B cell (primary cell): ENCODE measurements around the gene ANKRD13C. TPM values are rescaled to one million over a fixed set of nuclear protein-coding genes. Genes with fewer than 3 reads are reported as not detected.

Source experiments
- ATAC-seq: fragments of 200-7000 bp; cut with Tn5 transposase; one replicate; pipeline ENCODE4 v1.10.0; 2021; ENCODE audit warnings: low read depth, mild to moderate bottlenecking, moderate number of reproducible peaks, moderate library complexity
- CTCF ChIA-PET: fragments of 350-600 bp; sonication (Branson Sonifier 250); formaldehyde crosslinking; loops from one replicate; lab custom pipeline; 2021; ENCODE audit warnings: antibody characterized with exemption, inconsistent platforms; lab: Charles Lee
- POLR2A ChIA-PET: fragments of 350-600 bp; sonication (Branson Sonifier 250); formaldehyde crosslinking; loops from one replicate; lab custom pipeline; 2021; ENCODE audit warnings: antibody characterized with exemption; lab: Charles Lee
- DNase-seq: peaks from one replicate; pipeline ENCODE4 v3.0.0; 2013
- H2AFZ ChIP-seq: 2 replicates; pipeline ENCODE4 v1.6.1; 2012; ENCODE audit warnings: mild to moderate bottlenecking, low read depth, low read length; ENCODE audit not compliant: insufficient read depth, poor library complexity, severe bottlenecking
- H3K27ac ChIP-seq, 2 donors: 1 replicate in 1 of 2; 2 replicates in 1 of 2; pipeline ENCODE4 v1.5.1; 2012 to 2013; ENCODE audit warnings: low read length in 2 of 2, mild to moderate bottlenecking in 2 of 2, moderate library complexity in 1 of 2
- H3K27me3 ChIP-seq, 4 experiments: fragments of 200-600 bp in 1 of 4; sonication (generic) in 1 of 4; replicated peaks in 1 of 4; 1 replicate in 2 of 4; 2 replicates in 2 of 4; pipeline versions ENCODE4 v1.6.1 to v1.7.0; 2013 to 2016; ENCODE audit warnings: low read length in 3 of 4, mild to moderate bottlenecking in 2 of 4, mixed read lengths in 1 of 4, moderate library complexity in 1 of 4; ENCODE audit not compliant: insufficient read depth in 4 of 4, control insufficient read depth in 3 of 4; ENCODE audit errors: control extremely low read depth in 1 of 4
- H3K36me3 ChIP-seq, 2 experiments: replicated peaks in 1 of 2; 1 replicate in 1 of 2; 2 replicates in 1 of 2; pipeline versions ENCODE4 v1.6.1 to v1.7.1; 2013; ENCODE audit warnings: low read length in 1 of 2; ENCODE audit not compliant: insufficient read depth in 2 of 2, control insufficient read depth in 1 of 2; ENCODE audit errors: control extremely low read depth in 1 of 2, extremely low read depth in 1 of 2
- H3K4me1 ChIP-seq, 2 donors: fragments of 200-600 bp in 1 of 2; sonication (generic) in 1 of 2; 1 replicate in 1 of 2; 2 replicates in 1 of 2; pipeline versions ENCODE4 v1.5.1 to v1.6.1; 2013 to 2017; ENCODE audit warnings: low read length in 2 of 2; ENCODE audit not compliant: control insufficient read depth in 2 of 2, insufficient read depth in 2 of 2
- H3K4me2 ChIP-seq: replicated peaks from 2 replicates; pipeline ENCODE3; 2012; ENCODE audit warnings: mild to moderate bottlenecking, low read depth, low read length; ENCODE audit not compliant: poor library complexity, severe bottlenecking
- H3K4me3 ChIP-seq, 5 experiments: fragments of 200-600 bp in 1 of 5; sonication (generic) in 1 of 5; 1 replicate in 3 of 5; 2 replicates in 2 of 5; pipeline versions ENCODE4 v1.5.1 to v1.7.0; 2011 to 2016; ENCODE audit warnings: low read length in 4 of 5, mild to moderate bottlenecking in 4 of 5, low read depth in 2 of 5, control low read depth in 1 of 5, moderate library complexity in 1 of 5; ENCODE audit not compliant: insufficient read depth in 1 of 5; ENCODE audit errors: control extremely low read depth in 1 of 5, extremely low read depth in 1 of 5
- H3K79me2 ChIP-seq: fragments of 200-600 bp; sonication (generic); one replicate; pipeline ENCODE4 v1.6.0; 2016; ENCODE audit warnings: low read length; ENCODE audit not compliant: control insufficient read depth, insufficient read depth
- H3K9ac ChIP-seq: fragments of 200-600 bp; sonication (generic); 2 replicates; pipeline ENCODE4 v1.6.1; 2017; ENCODE audit warnings: mild to moderate bottlenecking, low read length, moderate library complexity
- H3K9me3 ChIP-seq, 3 donors: one replicate each; pipeline versions ENCODE4 v1.6.1 to v1.7.1; 2013; ENCODE audit warnings: low read length in 2 of 3; ENCODE audit not compliant: control insufficient read depth in 2 of 3, insufficient read depth in 1 of 3; ENCODE audit errors: control extremely low read depth in 1 of 3
- H4K20me1 ChIP-seq: 2 replicates; pipeline ENCODE4 v1.6.0; 2012; ENCODE audit warnings: mild to moderate bottlenecking, low read length; ENCODE audit not compliant: insufficient read depth, control insufficient read depth, poor library complexity, severe bottlenecking
- H3K27ac Mint-ChIP-seq: one replicate; pipeline ENCODE4 v1.8.0; 2021; ENCODE audit warnings: mixed read lengths
- H3K27me3 Mint-ChIP-seq: one replicate; pipeline ENCODE4 v1.8.0; 2021; ENCODE audit warnings: mixed read lengths
- H3K4me1 Mint-ChIP-seq: one replicate; pipeline ENCODE4 v1.8.0; 2021; ENCODE audit warnings: mixed read lengths
- H3K4me3 Mint-ChIP-seq: one replicate; pipeline ENCODE4 v1.8.0; 2021; ENCODE audit warnings: mixed read lengths
- H3K9me3 Mint-ChIP-seq: one replicate; pipeline ENCODE4 v1.8.0; 2022; ENCODE audit warnings: mixed read lengths; ENCODE audit not compliant: insufficient read depth
- EZH2 ChIP-seq: IDR thresholded peaks from 2 replicates; pipeline ENCODE4 v1.6.1; 2012; ENCODE audit warnings: borderline replicate concordance, low read depth, mild to moderate bottlenecking, moderate library complexity, low read length; ENCODE audit not compliant: insufficient read depth, poor library complexity, severe bottlenecking
- WGBS: methylation state at CpG from one replicate; pipeline ENCODE4 v1.1.5; 2013; ENCODE audit warnings: missing lambda C conversion rate; ENCODE audit not compliant: insufficient coverage; 5-methylcytosine and 5-hydroxymethylcytosine counted together
- intact Hi-C: fragments of 100-400 bp; cut with micrococcal nuclease; formaldehyde crosslinking; loops from one replicate; pipeline ENCODE4 v1.10.0; 2022
- polyA plus RNA-seq: library from polyadenylated mRNA; depleted of rRNA; stranded (reverse); fragments of >200 nt; gene quantifications from 2 replicates; pipeline ENCODE4 v1.2.3, GENCODE V29; 2012
- total RNA-seq, 2 donors: library from RNA; stranded (reverse); fragments of 120-200 nt in 1 of 2; gene quantifications; 1 replicate in 1 of 2; 2 replicates in 1 of 2; pipeline versions ENCODE4 v1.2.3 to v1.2.4, GENCODE V29; 2013 to 2022
- TF ChIP-seq, protein P1 (sequence below): fragments of 200-600 bp; IDR thresholded peaks from one replicate; pipeline ENCODE4 v1.8.0; 2022; ENCODE audit warnings: antibody characterized with exemption, mild to moderate bottlenecking

Gene ANKRD13C
- total and polyA plus RNA-seq, 2 donors (not counting 1 experiment from before 2014, with no cell fraction given) = 7.9 to 29.9 TPM

DNA sequence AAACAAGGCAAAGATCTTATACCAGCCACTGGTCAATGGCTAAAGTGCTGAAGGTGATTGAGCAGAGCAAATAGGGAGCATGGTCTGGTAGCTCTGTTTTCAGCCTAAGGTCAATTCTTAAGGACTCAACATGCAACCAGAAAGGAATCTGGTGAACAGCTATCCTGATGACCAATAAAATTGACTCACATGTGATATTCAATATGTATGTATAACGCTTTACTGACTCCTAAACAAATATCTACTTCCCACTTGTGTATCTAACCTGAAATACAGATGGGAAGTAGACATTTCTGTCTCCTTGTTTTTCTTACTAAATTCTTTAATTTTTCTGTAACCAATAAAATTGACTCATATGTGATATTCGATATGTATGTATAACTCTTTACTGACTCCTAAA lies 31.6 kb upstream of the ANKRD13C start:
- ATAC-seq (no peak), DNase-seq (no peak)
- H3K27me3 Mint-ChIP-seq = peaks cover 22% of the 10 kb centered on the region
- no peaks in the 10 kb centered on the region for H3K9me3 ChIP-seq
- H3K9ac ChIP-seq = no peak overlapping the region
- no peaks in the 10 kb centered on the region for H3K4me1 ChIP-seq
- no peaks in the 10 kb centered on the region for H3K9me3 Mint-ChIP-seq
- TF ChIP-seq EZH2 = no peak
- TF ChIP-seq, protein P1, sequence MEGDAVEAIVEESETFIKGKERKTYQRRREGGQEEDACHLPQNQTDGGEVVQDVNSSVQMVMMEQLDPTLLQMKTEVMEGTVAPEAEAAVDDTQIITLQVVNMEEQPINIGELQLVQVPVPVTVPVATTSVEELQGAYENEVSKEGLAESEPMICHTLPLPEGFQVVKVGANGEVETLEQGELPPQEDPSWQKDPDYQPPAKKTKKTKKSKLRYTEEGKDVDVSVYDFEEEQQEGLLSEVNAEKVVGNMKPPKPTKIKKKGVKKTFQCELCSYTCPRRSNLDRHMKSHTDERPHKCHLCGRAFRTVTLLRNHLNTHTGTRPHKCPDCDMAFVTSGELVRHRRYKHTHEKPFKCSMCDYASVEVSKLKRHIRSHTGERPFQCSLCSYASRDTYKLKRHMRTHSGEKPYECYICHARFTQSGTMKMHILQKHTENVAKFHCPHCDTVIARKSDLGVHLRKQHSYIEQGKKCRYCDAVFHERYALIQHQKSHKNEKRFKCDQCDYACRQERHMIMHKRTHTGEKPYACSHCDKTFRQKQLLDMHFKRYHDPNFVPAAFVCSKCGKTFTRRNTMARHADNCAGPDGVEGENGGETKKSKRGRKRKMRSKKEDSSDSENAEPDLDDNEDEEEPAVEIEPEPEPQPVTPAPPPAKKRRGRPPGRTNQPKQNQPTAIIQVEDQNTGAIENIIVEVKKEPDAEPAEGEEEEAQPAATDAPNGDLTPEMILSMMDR = no peak
- intact Hi-C loops = no loop called here
- H4K20me1 ChIP-seq = no peaks in the 10 kb centered on the region
- no peak overlapping the region for H3K4me2 ChIP-seq
- H3K27ac ChIP-seq = no peak overlapping the region
- ChIA-PET CTCF (no interaction called here), POLR2A (no interaction called here)
- peaks cover 0 to 6% (median 0%) of the 10 kb centered on the region in 4 experiments for H3K27me3 ChIP-seq
- no peak overlapping the region for H2AFZ ChIP-seq
- no peak overlapping the region for H3K4me3 Mint-ChIP-seq
- H3K79me2 ChIP-seq = no peaks in the 10 kb centered on the region
- WGBS = no CpG with 5 or more reads among the region's 2 CpGs
- H3K4me3 ChIP-seq = no peak overlapping the region
- no peaks in the 10 kb centered on the region for H3K36me3 ChIP-seq
- H3K27ac Mint-ChIP-seq = no peak overlapping the region
- H3K4me1 Mint-ChIP-seq = no peaks in the 10 kb centered on the region

DNA sequence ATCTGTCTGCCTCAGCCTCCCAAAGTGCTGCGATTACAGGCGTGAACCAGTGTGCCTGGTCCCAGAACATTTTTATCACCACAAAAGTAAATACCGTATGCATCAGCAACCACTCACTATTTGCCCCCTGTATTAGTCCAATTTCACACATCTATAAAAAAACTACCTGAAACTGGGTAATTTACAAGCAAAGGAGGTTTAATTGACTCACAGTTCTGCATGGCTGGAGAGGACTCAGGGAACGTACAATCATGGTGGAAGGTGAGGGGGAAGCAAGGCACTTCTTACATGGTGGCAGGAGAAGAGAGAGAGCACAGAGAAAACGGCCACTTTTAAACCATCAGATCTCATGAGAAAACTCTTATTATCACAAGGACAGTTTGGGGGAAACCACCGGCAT lies 31.0 kb upstream of the ANKRD13C start:
- no peaks in the 10 kb centered on the region for H3K9me3 Mint-ChIP-seq
- Histone ChIP-seq H2AFZ (no peak overlapping the region), H3K79me2 (no peaks in the 10 kb centered on the region), H3K4me3 (no peak overlapping the region), H3K4me1 (no peaks in the 10 kb centered on the region), H3K9ac (no peak overlapping the region), H3K36me3 (no peaks in the 10 kb centered on the region), H3K27me3 (peaks cover 0 to 6% (median 0%) of the 10 kb centered on the region in 4 experiments), H4K20me1 (no peaks in the 10 kb centered on the region), H3K9me3 (no peaks in the 10 kb centered on the region), H3K4me2 (no peak overlapping the region), H3K27ac (no peak overlapping the region)
- intact Hi-C loops = no loop called here
- DNase-seq = no peak
- TF ChIP-seq, protein P1 = no peak
- TF ChIP-seq EZH2 = no peak
- CTCF ChIA-PET = no interaction called here
- WGBS = 81% methylated on average over 2 of the region's 6 CpGs
- no peaks in the 10 kb centered on the region for H3K4me1 Mint-ChIP-seq
- no peak for ATAC-seq
- peaks cover 22% of the 10 kb centered on the region for H3K27me3 Mint-ChIP-seq
- H3K27ac Mint-ChIP-seq = no peak overlapping the region
- H3K4me3 Mint-ChIP-seq = no peak overlapping the region
- POLR2A ChIA-PET = no interaction called here
